OCI-LY7 (cell line): ENCODE data around the gene MYO18B. TPM values are rescaled to one million over a fixed set of nuclear protein-coding genes. Genes with fewer than 3 reads are reported as not detected.

Source experiments
- BruUV-seq: library from RNA; stranded (reverse); fragments of 400-500 nt; replicated peaks from 2 replicates; lab custom pipeline; 2021; lab: Mats Ljungman, UMichigan
- CTCF ChIA-PET: fragments of 300-600 bp; sonication (Branson Sonifier 250); formaldehyde crosslinking; loops from one replicate; lab custom pipeline; 2022; ENCODE audit warnings: antibody characterized with exemption; ENCODE audit not compliant: unreplicated experiment; lab: Charles Lee
- POLR2A ChIA-PET: fragments of 300-600 bp; sonication (Branson Sonifier 250); formaldehyde crosslinking; loops from one replicate; lab custom pipeline; 2022; ENCODE audit warnings: antibody characterized with exemption; lab: Charles Lee
- DNase-seq: peaks from one replicate; pipeline ENCODE4 v3.0.0-alpha.2; 2015; ENCODE audit warnings: low spot score
- H2AFZ ChIP-seq: fragments of 200-600 bp; sonication (generic), shearing (Covaris generic); 2 replicates; pipeline ENCODE4 v1.6.1; 2014; ENCODE audit warnings: mild to moderate bottlenecking, antibody characterized with exemption, low read length, moderate library complexity
- H3K27ac ChIP-seq: fragments of 200-600 bp; sonication (generic); 2 replicates; pipeline ENCODE4 v1.5.1; 2014; ENCODE audit warnings: mixed run types, low read depth, mild to moderate bottlenecking, moderate library complexity, low read length, inconsistent platforms; ENCODE audit not compliant: poor library complexity, severe bottlenecking
- H3K36me3 ChIP-seq: fragments of 200-600 bp; sonication (generic); 2 replicates; pipeline ENCODE4 v1.6.1; 2014; ENCODE audit warnings: mild to moderate bottlenecking, antibody characterized with exemption, low read length, moderate library complexity, mixed read lengths; ENCODE audit not compliant: insufficient read depth
- H3K4me1 ChIP-seq: fragments of 200-600 bp; sonication (generic); 2 replicates; pipeline ENCODE4 v1.5.1; 2014; ENCODE audit warnings: mild to moderate bottlenecking, low read length; ENCODE audit not compliant: insufficient read depth, poor library complexity, severe bottlenecking
- H3K4me2 ChIP-seq: fragments of 200-600 bp; sonication (generic); 2 replicates; pipeline ENCODE4 v1.6.1; 2014; ENCODE audit warnings: mild to moderate bottlenecking, low read length
- H3K4me3 ChIP-seq: fragments of 200-600 bp; sonication (generic); 2 replicates; pipeline ENCODE4 v1.5.1; 2014; ENCODE audit warnings: mild to moderate bottlenecking, low read depth, low read length; ENCODE audit not compliant: poor library complexity, severe bottlenecking
- H3K79me2 ChIP-seq: fragments of 200-600 bp; sonication (generic); 2 replicates; pipeline ENCODE4 v1.6.1; 2016; ENCODE audit warnings: low read depth, mild to moderate bottlenecking, low read length, moderate library complexity, mixed read lengths; ENCODE audit not compliant: insufficient read depth
- H3K9me2 ChIP-seq: fragments of 200-600 bp; sonication (generic); 2 replicates; pipeline ENCODE4 v1.6.1; 2016; ENCODE audit warnings: mild to moderate bottlenecking, low read length, mixed read lengths; ENCODE audit not compliant: insufficient read depth
- H3K9me3 ChIP-seq: fragments of 200-600 bp; sonication (generic); 2 replicates; pipeline ENCODE4 v1.6.1; 2014; ENCODE audit warnings: mild to moderate bottlenecking, mixed run types, low read length, mixed read lengths
- H4K20me1 ChIP-seq: fragments of 200-600 bp; sonication (generic); 2 replicates; pipeline ENCODE4 v1.6.1; 2014; ENCODE audit warnings: mild to moderate bottlenecking, antibody characterized with exemption, low read length, moderate library complexity, mixed read lengths; ENCODE audit not compliant: insufficient read depth
- EZH2phosphoT487 ChIP-seq: fragments of 200-600 bp; sonication (generic); IDR thresholded peaks from 2 replicates; pipeline ENCODE4 v1.6.1; 2018; ENCODE audit warnings: low read depth, borderline replicate concordance, mild to moderate bottlenecking, mixed run types, antibody characterized with exemption, low read length, moderate library complexity, mixed read lengths
- intact Hi-C: fragments of 100-400 bp; cut with micrococcal nuclease; formaldehyde crosslinking; loops from one replicate; pipeline ENCODE4 v1.10.0; 2022; ENCODE audit not compliant: unreplicated experiment
- total RNA-seq, 2 experiments: library from RNA; depleted of rRNA in 1 of 2; stranded (reverse); fragments of >200 nt in 1 of 2; shearing (Covaris generic) in 1 of 2; gene quantifications; 2 replicates each; pipeline ENCODE4 v1.2.3, GENCODE V29; 2014 to 2022
- TF ChIP-seq, protein P1 (sequence below): fragments of 200-600 bp; sonication (generic); conservative IDR thresholded peaks from 2 replicates; pipeline ENCODE4 v1.5.1; 2014; ENCODE audit warnings: mild to moderate bottlenecking, antibody characterized with exemption, low read length, moderate library complexity, mixed read lengths

MYO18B gene
- total RNA-seq, 2 experiments from 2014 or later = not detected

DNA sequence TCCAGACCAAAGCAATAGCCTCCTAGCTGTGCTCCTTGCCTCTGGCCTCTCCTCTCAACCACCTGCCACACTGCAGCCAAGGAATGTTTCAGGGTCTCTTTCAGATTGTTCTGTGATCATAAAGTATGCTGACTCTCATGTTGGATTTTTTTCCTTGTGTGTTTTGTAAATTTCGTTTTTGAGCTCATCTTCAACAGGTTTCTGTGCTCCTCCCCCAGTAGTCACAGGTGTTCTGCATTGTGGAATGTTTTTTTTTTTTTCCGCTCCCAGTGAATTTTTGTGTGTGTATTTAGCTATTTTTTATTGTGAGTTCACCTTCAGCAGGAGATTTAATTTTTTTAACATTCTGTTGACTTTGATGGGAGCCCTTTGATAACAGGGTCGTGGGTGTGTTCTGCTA, 153.7 kb downstream of the MYO18B start:
- Histone ChIP-seq H3K9me2 (no peaks in the 10 kb centered on the region), H3K4me2 (no peak overlapping the region), H3K79me2 (no peaks in the 10 kb centered on the region), H2AFZ (no peak overlapping the region), H3K4me3 (no peak overlapping the region), H3K4me1 (no peaks in the 10 kb centered on the region), H4K20me1 (no peaks in the 10 kb centered on the region), H3K27ac (no peak overlapping the region), H3K9me3 (no peaks in the 10 kb centered on the region), H3K36me3 (no peaks in the 10 kb centered on the region)
- intact Hi-C loops = no loop called here
- CTCF ChIA-PET = no interaction called here
- POLR2A ChIA-PET = interaction anchor here (0.7 kb wide), 1 partner anchor 460 kb away, joined by 3 read pairs; no protein-coding TSS in a partner anchor
- TF ChIP-seq EZH2phosphoT487 = no peak
- TF ChIP-seq, protein P1, sequence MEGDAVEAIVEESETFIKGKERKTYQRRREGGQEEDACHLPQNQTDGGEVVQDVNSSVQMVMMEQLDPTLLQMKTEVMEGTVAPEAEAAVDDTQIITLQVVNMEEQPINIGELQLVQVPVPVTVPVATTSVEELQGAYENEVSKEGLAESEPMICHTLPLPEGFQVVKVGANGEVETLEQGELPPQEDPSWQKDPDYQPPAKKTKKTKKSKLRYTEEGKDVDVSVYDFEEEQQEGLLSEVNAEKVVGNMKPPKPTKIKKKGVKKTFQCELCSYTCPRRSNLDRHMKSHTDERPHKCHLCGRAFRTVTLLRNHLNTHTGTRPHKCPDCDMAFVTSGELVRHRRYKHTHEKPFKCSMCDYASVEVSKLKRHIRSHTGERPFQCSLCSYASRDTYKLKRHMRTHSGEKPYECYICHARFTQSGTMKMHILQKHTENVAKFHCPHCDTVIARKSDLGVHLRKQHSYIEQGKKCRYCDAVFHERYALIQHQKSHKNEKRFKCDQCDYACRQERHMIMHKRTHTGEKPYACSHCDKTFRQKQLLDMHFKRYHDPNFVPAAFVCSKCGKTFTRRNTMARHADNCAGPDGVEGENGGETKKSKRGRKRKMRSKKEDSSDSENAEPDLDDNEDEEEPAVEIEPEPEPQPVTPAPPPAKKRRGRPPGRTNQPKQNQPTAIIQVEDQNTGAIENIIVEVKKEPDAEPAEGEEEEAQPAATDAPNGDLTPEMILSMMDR = no peak
- no peak for DNase-seq
- no TSS peak for BruUV-seq

DNA sequence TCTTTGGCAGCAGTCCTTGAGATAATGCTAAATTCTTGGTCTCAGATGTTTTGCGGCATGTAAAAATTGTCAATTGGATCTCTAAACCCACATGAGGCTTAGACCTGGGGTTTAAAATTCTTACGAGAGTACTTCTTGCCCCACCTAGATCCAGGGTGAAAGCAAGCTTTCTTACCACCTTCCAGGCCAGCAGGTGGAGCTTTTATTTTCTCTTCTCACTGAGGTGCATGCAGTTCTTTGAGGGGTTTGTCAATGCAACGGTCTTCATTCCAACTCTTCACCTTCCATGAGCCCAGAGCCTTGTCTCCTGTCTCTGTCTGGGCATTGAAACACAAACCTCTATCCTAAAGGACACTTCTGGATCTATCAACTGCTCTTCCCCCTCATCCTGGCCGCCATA, 154.1 kb downstream of the MYO18B start:
- no peaks in the 10 kb centered on the region for H3K79me2 ChIP-seq
- intact Hi-C loops = no loop called here
- no peak overlapping the region for H3K4me2 ChIP-seq
- no peak for TF ChIP-seq EZH2phosphoT487
- TF ChIP-seq, protein P1 = peak; percentile 51
- no peak overlapping the region for H3K27ac ChIP-seq
- CTCF ChIA-PET = no interaction called here
- no peaks in the 10 kb centered on the region for H4K20me1 ChIP-seq
- no peaks in the 10 kb centered on the region for H3K9me2 ChIP-seq
- peak; percentile 10 for DNase-seq
- H3K4me3 ChIP-seq = no peak overlapping the region
- no peaks in the 10 kb centered on the region for H3K9me3 ChIP-seq
- no peaks in the 10 kb centered on the region for H3K36me3 ChIP-seq
- POLR2A ChIA-PET = interaction anchor here (0.7 kb wide), 1 partner anchor 459 kb away, joined by 3 read pairs; no protein-coding TSS in a partner anchor
- H2AFZ ChIP-seq = no peak overlapping the region
- no TSS peak for BruUV-seq
- H3K4me1 ChIP-seq = no peaks in the 10 kb centered on the region

DNA sequence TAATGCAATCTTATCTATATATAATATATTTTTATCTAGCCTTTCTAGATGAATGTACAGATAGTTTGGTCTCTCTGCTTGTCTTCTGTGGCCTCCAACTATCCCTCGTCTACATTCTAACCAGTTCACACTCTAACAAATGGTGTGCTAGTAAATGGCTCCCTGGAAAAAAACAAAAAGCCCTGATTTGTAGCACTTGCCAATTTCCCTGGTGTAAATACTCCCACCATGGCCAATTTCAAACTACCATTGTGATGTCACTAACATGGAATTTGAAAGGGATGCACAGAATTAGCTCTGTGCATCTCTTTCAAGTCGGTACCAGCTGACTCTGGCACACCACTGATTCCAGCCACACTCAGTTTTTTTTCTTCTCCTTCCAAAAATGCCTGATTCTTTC, 154.6 kb downstream of the MYO18B start:
- H3K36me3 ChIP-seq = no peaks in the 10 kb centered on the region
- no peak overlapping the region for H3K4me3 ChIP-seq
- H3K9me2 ChIP-seq = no peaks in the 10 kb centered on the region
- DNase-seq = no peak
- ChIA-PET CTCF (no interaction called here), POLR2A (no interaction called here)
- no peak overlapping the region for H3K4me2 ChIP-seq
- intact Hi-C loops = no loop called here
- H3K9me3 ChIP-seq = no peaks in the 10 kb centered on the region
- no peaks in the 10 kb centered on the region for H3K79me2 ChIP-seq
- no TSS peak for BruUV-seq
- no peak for TF ChIP-seq EZH2phosphoT487
- TF ChIP-seq, protein P1 = no peak
- H4K20me1 ChIP-seq = no peaks in the 10 kb centered on the region
- no peak overlapping the region for H2AFZ ChIP-seq
- no peaks in the 10 kb centered on the region for H3K4me1 ChIP-seq
- no peak overlapping the region for H3K27ac ChIP-seq
